ENCODE measurements around the gene SLCO4A1.

SLCO4A1 gene

GRCh38 chr20:62607366-62608217 lies 34.7 kb upstream of the SLCO4A1 start:
- no peak for DNase-seq

GRCh38 chr20:62608218-62608565 lies 34.1 kb upstream of the SLCO4A1 start:
- DNase-seq = no peak

GRCh38 chr20:62609279-62609720 lies 33.0 kb upstream of the SLCO4A1 start:
- DNase-seq = no peak

- DNase-seq = no peak
Measured at GRCh38 chr20:62609811-62610757, 32.2 kb upstream of the SLCO4A1 start.

- no peak for DNase-seq
Measured at GRCh38 chr20:62611012-62611411, 31.3 kb upstream of the SLCO4A1 start.

- no peak for DNase-seq
Measured at GRCh38 chr20:62611819-62612218, 30.5 kb upstream of the SLCO4A1 start.

GRCh38 chr20:62614085-62614960 lies 28.0 kb upstream of the SLCO4A1 start:
- no peak for DNase-seq

GRCh38 chr20:62614961-62615680 lies 27.2 kb upstream of the SLCO4A1 start:
- DNase-seq = no peak

GRCh38 chr20:62615750-62616251 lies 26.5 kb upstream of the SLCO4A1 start:
- no peak for DNase-seq

- DNase-seq = peak; percentile 70
Measured at GRCh38 chr20:62616728-62617621, 25.3 kb upstream of the SLCO4A1 start.

GRCh38 chr20:62617711-62618483 lies 24.4 kb upstream of the SLCO4A1 start:
- DNase-seq = peak; percentile 45

- no peak for DNase-seq
Measured at GRCh38 chr20:62618611-62619529, 23.4 kb upstream of the SLCO4A1 start.

GRCh38 chr20:62620625-62621024 lies 21.7 kb upstream of the SLCO4A1 start:
- no peak for DNase-seq

GRCh38 chr20:62621251-62622110 lies 20.8 kb upstream of the SLCO4A1 start:
- DNase-seq = no peak

- no peak for DNase-seq
Measured at GRCh38 chr20:62622178-62622876, 20.0 kb upstream of the SLCO4A1 start.

- no peak for DNase-seq
Measured at GRCh38 chr20:62622877-62623487, 19.3 kb upstream of the SLCO4A1 start.

All from stimulated activated CD4-positive, alpha-beta T cell treated with anti-CD3 and anti-CD28 coated beads, Interleukin-12 subunit alpha, Interleukin-12 subunit beta, amount 100 ng/mL, for 4 hours (primary cell).